GM18873 (cell line): ENCODE data around the gene CAMK4.
A peak's percentile ranks its signal among the peaks of the same experiment; 100 is the strongest.
"Not testable (repeated sequence)": the region's sequence is repeated elsewhere in the genome, so short reads cannot be mapped to it uniquely, and the experiment has no call there.

Source experiments
- ATAC-seq: cut with Tn5 transposase; IDR thresholded peaks from one replicate; pipeline ENCODE4 v1.9.1; 2021; ENCODE audit warnings: mild to moderate bottlenecking, moderate library complexity, moderate number of reproducible peaks; ENCODE audit not compliant: unreplicated experiment, low FRiP score

Gene CAMK4

GRCh38 chr5:111252799-111253545 lies 28.8 kb downstream of the CAMK4 start:
- peak; percentile 66 for ATAC-seq

DNA sequence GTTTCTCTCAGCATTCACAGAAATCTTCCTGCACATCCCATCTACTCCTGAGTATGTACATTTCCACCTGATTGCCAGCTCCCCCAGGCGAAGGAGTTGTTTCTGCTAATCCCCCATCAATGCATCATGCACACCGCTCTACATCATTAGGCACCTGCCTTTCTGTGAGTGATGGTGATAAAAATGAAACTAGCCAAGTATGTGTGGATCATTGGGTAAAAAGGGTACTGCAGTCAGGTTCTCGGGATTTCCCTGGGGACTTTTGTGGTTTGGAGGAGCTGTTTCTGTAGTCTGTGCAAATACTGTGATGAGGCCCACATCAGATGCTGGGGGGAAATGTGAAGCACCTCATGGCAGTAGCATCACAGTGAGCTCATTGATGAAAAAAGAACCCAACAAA lies 30.4 kb downstream of the CAMK4 start:
- ATAC-seq, result peak; percentile 88

DNA sequence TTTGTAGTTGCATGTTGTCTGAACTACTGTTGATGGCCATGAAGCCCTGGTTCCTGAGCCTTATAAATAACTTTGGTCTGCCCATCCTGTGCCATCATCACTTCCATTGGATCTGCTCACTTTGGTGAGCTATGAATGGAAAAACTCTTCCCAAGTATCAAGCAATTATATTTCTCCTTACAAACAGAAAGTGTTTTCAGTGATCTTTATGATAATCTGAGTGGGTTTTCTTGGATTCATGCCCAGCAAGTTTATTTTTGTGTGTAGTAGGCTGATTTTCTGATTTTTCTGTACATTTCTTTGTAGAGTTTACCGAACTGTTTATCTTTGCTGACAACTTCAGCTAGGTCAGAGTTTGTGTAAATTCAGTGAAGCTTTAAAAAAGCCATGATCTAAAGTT lies 31.0 kb downstream of the CAMK4 start:
- peak; percentile 6 for ATAC-seq

- ATAC-seq, result no peak
These were observed 31.9 kb downstream of the CAMK4 start for GRCh38 chr5:111256128-111256527.

DNA sequence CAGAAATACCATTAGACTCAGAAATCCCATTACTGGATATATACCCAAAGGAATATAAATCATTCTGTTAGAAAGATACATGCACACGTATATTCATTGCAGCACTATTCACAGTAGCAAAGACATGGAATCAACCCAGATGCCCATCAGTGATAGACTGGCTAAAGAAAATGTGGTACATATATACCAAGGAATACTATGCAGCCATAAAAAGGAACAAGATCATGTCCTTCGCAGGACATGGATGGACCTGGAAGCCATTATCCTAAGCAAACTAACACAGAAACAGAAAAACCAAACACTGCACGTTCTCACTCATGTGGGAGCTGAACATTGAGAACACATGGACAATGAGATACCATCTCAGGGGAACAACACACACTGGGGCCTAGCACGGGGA lies 33.4 kb downstream of the CAMK4 start:
- not testable (repeated sequence) for ATAC-seq

- no peak for ATAC-seq
These were observed 35.5 kb downstream of the CAMK4 start for GRCh38 chr5:111259636-111260035.

DNA sequence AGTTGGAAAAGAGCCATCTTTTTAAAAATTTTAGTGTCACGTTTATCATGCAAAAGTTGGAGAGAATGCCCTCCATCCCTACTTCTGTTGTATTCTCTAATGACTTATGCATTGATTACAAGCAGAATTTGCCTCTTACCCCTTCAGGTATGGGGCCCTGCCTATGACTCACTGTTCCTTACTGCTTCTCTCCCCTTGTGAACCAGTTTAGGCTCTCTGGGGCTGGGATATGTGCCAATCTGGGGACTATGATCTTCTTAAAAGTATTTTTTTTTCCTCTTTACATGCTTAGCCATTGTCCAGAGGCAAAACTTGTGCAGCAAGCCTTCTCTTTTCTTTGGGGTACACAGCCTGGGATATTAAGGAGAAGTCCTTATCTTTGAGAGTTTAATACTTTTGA lies 37.4 kb downstream of the CAMK4 start:
- ATAC-seq, result no peak

GRCh38 chr5:111262153-111262552 lies 38.0 kb downstream of the CAMK4 start:
- ATAC-seq, result no peak

- ATAC-seq, result no peak
These were observed 38.6 kb downstream of the CAMK4 start for GRCh38 chr5:111262815-111263214.

GRCh38 chr5:111266491-111266890 lies 42.3 kb downstream of the CAMK4 start:
- ATAC-seq, result no peak

- ATAC-seq, result no peak
These were observed 44.1 kb downstream of the CAMK4 start for GRCh38 chr5:111268300-111268699.

DNA sequence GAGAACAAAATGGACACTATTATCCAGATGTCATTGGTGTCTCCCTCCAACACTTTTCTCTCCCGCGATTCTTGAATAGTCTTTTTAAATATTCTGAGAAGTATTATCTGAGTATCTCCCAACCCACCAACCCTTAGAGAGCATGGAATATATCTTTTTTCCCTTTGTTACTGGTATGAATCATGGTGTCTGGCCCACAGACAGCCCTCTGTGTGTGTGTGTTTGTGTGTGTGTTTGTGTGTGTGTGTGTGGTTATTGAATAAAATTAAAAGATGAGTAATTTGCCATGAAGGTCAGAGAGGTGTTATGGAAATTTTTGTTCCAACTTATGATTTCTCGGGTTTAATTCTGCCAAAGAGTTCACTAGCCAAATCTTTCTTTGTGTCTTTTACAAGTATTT lies 47.7 kb downstream of the CAMK4 start:
- no peak for ATAC-seq

- ATAC-seq, result no peak
These were observed 52.9 kb downstream of the CAMK4 start for GRCh38 chr5:111277061-111277460.

DNA sequence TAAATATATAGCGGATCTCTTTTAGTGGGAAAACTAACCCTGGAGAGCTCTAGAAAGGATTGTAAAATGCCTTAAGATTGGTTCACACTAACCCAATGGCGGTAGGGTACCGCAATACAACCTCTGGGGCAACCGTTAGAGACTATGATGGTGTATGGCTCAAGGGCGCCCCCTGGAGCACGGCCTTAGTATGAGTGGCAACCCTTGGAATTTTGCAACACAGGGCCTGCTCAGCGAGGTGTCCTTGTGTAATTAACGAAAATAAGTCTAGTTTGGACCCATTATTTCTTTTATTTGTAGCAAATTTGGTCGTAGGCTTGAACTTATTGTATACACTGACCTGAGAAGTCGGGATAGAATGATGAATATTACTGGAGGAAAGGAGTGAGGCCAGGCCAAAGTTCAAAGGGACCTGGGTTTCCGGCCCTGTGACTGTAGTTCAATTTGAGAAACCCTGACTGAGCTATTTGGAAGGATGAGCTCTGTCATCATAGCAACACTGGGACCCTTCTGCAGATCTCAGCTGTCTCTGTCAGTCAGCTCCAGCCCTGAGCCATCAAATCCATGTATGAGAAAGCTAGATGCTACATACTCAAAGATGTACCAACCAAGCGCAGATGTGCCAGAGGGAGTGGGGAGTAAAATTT lies 54.8 kb downstream of the CAMK4 start:
- ATAC-seq, result peak; percentile 92

DNA sequence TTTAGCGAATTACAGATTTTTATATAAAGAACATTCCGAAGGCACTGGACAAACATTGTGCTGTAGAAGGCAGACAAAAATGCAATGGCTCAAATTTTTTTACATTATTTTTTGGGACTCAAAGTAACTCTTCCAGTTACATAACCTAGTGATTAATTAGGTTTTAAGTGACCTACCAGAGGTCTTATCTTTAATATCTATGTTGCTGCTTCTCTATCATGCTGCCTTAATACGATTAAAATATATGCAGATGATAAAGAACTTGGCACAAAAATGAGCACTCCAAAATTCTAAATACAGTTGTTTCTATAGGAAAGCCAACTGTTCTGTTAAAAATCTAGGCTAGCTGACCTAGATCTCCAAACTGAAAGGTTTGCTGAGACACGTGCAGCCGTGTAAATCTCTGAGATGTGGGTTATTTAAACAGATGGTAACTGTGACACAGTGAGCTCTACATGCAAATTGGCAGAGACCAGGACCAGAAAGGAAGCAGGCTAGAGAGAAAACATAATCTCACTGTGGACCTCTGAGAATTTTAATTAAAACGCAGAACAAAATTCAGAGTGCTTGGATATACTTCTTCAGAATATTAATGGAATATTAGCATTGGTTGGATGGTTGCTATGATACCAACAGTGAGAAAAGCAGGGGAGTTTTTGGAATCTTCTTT lies 56.2 kb downstream of the CAMK4 start:
- ATAC-seq, result no peak

DNA sequence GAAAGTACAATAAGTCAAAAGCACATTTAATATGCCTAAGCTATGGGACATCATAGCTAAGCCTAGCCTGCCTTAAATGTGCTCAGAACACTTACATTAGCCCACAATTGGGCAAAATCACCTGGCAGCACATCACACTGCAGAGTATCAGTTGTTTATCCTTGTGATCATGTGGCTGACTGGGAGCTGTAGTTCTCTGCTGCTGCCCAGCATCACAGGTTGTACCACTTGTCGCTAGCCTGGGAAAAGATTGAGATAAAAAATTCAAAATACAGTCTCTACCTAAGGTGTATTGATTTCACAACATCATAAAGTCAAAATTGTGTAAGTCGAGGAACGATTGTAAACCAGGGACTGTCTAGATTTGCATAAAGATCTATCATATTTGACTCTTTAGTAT lies 58.6 kb downstream of the CAMK4 start:
- no peak for ATAC-seq

DNA sequence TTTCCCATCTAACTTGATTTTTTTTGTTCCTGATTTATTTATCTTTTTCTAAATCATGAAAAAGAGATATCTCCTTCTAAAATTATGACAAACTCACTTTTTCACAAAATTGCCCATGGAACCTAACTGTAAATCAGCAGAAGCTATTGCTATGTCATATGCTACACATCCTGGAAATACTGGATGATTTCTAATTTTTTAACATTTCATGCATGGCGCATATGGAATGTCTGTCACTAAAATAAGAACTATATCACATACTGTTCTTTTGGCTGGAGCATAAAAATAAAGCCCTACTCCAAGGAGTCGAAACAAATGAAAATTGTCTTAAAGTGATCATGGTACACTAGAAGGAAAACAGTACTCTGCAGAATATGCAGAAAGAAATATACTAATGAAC lies 60.6 kb downstream of the CAMK4 start:
- ATAC-seq, result no peak

DNA sequence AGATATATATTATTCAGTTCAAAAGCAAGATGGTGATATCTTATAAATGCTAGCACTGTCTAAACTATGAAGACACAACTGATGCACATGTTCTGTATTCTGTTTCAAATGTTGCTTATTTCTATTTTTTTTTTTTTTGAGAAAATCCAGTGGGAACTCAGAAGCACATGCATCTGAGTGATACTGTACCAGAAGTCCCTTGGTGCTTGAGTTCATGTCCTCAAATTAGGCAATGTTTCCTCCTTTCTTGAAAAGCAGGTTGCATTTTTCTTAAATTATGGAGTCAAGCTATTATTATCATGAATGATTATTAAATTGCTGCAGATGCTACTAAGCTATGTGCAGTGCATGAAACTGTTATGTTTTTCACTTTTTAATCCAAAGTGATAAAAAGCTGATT lies 70.4 kb downstream of the CAMK4 start:
- ATAC-seq, result no peak

GRCh38 chr5:111295649-111296048 lies 71.5 kb downstream of the CAMK4 start:
- ATAC-seq, result no peak

GRCh38 chr5:111296570-111296969 lies 72.4 kb downstream of the CAMK4 start:
- ATAC-seq, result no peak

DNA sequence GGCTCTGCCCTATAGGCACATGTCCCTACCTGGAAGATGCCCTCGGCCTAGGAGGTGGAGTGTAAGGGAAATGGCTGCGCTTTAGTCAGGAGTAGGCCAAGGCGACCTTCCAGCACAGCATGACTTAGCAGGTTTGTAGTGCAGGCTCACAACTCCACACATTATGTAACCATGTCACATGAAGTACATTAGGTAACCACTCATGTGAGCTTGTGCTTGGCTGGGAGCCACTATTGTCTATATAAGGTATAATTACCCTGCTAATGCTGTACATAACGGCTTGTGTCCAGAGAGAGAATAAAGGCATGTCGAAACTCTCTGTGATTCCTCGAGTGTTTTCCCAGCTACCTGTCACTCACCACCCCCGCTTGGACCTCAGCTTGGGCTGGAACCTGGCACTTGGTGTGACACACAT lies 74.9 kb downstream of the CAMK4 start:
- ATAC-seq, result no peak
